B cell (primary cell): ENCODE results near the gene MILR1.

Experiments used
- CTCF ChIP-seq: fragments of 200-600 bp; IDR thresholded peaks from one replicate; pipeline ENCODE4 v1.8.0; 2022; ENCODE audit warnings: antibody characterized with exemption, mild to moderate bottlenecking
- EZH2 ChIP-seq: IDR thresholded peaks from 2 replicates; pipeline ENCODE4 v1.6.1; 2012; ENCODE audit warnings: borderline replicate concordance, low read depth, mild to moderate bottlenecking, moderate library complexity, low read length; ENCODE audit not compliant: insufficient read depth, poor library complexity, severe bottlenecking

- no peak for TF ChIP-seq CTCF
- no peak for TF ChIP-seq EZH2
Observed at GRCh38 chr17:64503821-64504768, 55.2 kb downstream of the MILR1 start.
